Right lobe of liver (tissue), 6 donors: ENCODE measurements around the gene PIGB. TPM values are rescaled to one million over a fixed set of nuclear protein-coding genes. Genes with fewer than 3 reads are reported as not detected.
"Not testable (repeated sequence)": the region's sequence is repeated elsewhere in the genome, so short reads cannot be mapped to it uniquely, and the experiment has no call there.

Source experiments
- ATAC-seq, 4 donors: fragments of 200-7000 bp; cut with Tn5 transposase; one replicate each; pipeline ENCODE4 v1.9.1; 2020; ENCODE audit warnings: mild to moderate bottlenecking in 4 of 4, moderate library complexity in 4 of 4
- DNase-seq, 3 donors: peaks; one replicate each; pipeline ENCODE4 v3.0.0-alpha.2; 2020
- H3K27ac ChIP-seq, 3 donors: fragments of 200-600 bp; one replicate each; pipeline ENCODE4 v1.8.0; 2022
- H3K27me3 ChIP-seq, 2 donors: fragments of 200-600 bp; one replicate each; pipeline ENCODE4 v1.8.0; 2022
- H3K36me3 ChIP-seq, 4 donors: fragments of 200-600 bp; sonication (generic) in 1 of 4; one replicate each; pipeline versions ENCODE4 v1.5.1 to v1.8.0; 2017 to 2022; ENCODE audit warnings: control low read depth in 1 of 4
- H3K4me1 ChIP-seq, 4 donors: fragments of 200-600 bp; sonication (generic) in 1 of 4; one replicate each; pipeline versions ENCODE4 v1.5.1 to v1.8.0; 2017 to 2022; ENCODE audit warnings: control low read depth in 1 of 4
- H3K4me3 ChIP-seq, 3 donors: fragments of 200-600 bp; one replicate each; pipeline ENCODE4 v1.8.0; 2022
- H3K9me3 ChIP-seq, 4 donors: fragments of 200-600 bp; sonication (generic) in 1 of 4; one replicate each; pipeline versions ENCODE4 v1.5.1 to v1.8.0; 2017 to 2022; ENCODE audit warnings: control low read depth in 1 of 4
- POLR2A ChIP-seq: fragments of 450-650 bp; IDR thresholded peaks from one replicate; pipeline ENCODE4 v1.6.1; 2017; ENCODE audit warnings: antibody characterized with exemption, mild to moderate bottlenecking
- WGBS: methylation state at CpG from one replicate; pipeline ENCODE4 v1.1.6; 2018; ENCODE audit warnings: low coverage, low lambda C conversion rate; ENCODE audit not compliant: insufficient coverage; ENCODE audit errors: missing lambda C conversion rate; 5-methylcytosine and 5-hydroxymethylcytosine counted together
- intact Hi-C, 2 donors: fragments of 100-400 bp; cut with DNase I; formaldehyde crosslinking; loops; one replicate each; pipeline versions ENCODE4 v1.11.2 to v1.14.1; 2022
- total RNA-seq, 6 experiments: library from RNA; depleted of rRNA in 2 of 6; stranded (reverse); fragments of >200 nt in 2 of 6; fragmentation: NEBNext Ultra II Directional in 3 of 6; extraction: Animal tissue kit (Norgen Biotek cat#: 25700) in 3 of 6; gene quantifications; one replicate each; pipeline versions ENCODE4 v1.1.0 to v1.2.4, GENCODE V29; 2016 to 2023
- TF ChIP-seq, protein P1 (sequence below), 4 donors: fragments of 200-600 bp in 3 of 4; fragments of 450-650 bp in 1 of 4; IDR thresholded peaks; one replicate each; pipeline versions ENCODE4 v1.5.1 to v1.8.0; 2016 to 2022; ENCODE audit warnings: antibody characterized with exemption in 4 of 4, mild to moderate bottlenecking in 2 of 4
- donor health status: DM: no; HTN: yes; CAD: no.
- donor health status: DM: no; HTN: no; CAD: no.
- donor health status: DM: no; HTN: no; CAD: no.
- donor health status: DM: no; HTN: yes; CAD: no.
- donor health status: DM: no; HTN: yes; CAD: no.

PIGB gene
- total RNA-seq, 6 experiments from 2014 or later, result 5.1 to 10.0 (median 6.5) TPM

GRCh38 chr15:55297315-55297714 is 21.7 kb upstream of the PIGB start:
- no peak for DNase-seq
- intact Hi-C loops, result no loop called here
- Histone ChIP-seq H3K9me3 (no peaks in the 10 kb centered on the region), H3K4me1 (no peaks in the 10 kb centered on the region), H3K27ac (no peak overlapping the region), H3K36me3 (no peaks in the 10 kb centered on the region), H3K27me3 (no peaks in the 10 kb centered on the region), H3K4me3 (no peak overlapping the region)
- no peak for TF ChIP-seq POLR2A
- TF ChIP-seq, protein P1, sequence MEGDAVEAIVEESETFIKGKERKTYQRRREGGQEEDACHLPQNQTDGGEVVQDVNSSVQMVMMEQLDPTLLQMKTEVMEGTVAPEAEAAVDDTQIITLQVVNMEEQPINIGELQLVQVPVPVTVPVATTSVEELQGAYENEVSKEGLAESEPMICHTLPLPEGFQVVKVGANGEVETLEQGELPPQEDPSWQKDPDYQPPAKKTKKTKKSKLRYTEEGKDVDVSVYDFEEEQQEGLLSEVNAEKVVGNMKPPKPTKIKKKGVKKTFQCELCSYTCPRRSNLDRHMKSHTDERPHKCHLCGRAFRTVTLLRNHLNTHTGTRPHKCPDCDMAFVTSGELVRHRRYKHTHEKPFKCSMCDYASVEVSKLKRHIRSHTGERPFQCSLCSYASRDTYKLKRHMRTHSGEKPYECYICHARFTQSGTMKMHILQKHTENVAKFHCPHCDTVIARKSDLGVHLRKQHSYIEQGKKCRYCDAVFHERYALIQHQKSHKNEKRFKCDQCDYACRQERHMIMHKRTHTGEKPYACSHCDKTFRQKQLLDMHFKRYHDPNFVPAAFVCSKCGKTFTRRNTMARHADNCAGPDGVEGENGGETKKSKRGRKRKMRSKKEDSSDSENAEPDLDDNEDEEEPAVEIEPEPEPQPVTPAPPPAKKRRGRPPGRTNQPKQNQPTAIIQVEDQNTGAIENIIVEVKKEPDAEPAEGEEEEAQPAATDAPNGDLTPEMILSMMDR (IDR thresholded peaks at IDR 0.05), result no peak
- no peak for ATAC-seq

DNA sequence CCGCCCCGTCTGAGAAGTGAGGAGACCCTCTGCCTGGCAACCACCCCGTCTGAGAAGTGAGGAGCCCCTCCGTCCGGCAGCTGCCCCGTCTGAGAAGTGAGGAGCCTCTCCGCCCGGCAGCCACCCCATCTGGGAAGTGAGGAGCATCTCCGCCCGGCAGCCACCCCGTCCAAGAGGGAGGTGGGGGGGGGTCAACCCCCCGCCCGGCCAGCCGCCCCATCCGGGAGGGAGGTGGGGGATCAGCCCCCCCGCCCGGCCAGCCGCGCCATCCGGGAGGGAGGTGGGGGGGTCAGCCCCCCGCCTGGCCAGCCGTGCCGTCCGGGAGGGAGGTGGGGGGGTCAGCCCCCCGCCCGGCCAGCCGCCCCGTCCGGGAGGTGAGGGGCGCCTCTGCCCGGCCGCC is 16.2 kb upstream of the PIGB start:
- H3K27me3 ChIP-seq, H3K4me3 ChIP-seq, H3K27ac ChIP-seq, DNase-seq, H3K9me3 ChIP-seq, intact Hi-C loops, H3K4me1 ChIP-seq, ATAC-seq, H3K36me3 ChIP-seq: not testable (repeated sequence)
- no CpG with 5 or more reads among the region's 32 CpGs for WGBS

GRCh38 chr15:55319537-55320237 is 665 bp downstream of the PIGB start:
- H3K4me3 ChIP-seq, result peak overlapping the region; percentile 63 to 78 (median 77)
- peaks cover 0 to 13% (median 0%) of the 10 kb centered on the region in 4 donors for H3K4me1 ChIP-seq
- peak in 2 of 4 donors; percentile 12 to 45 for ATAC-seq
- peak overlapping the region in 2 of 3 donors; percentile 93 to 95 for H3K27ac ChIP-seq
- no peak for DNase-seq
- no peaks in the 10 kb centered on the region for H3K36me3 ChIP-seq
- intact Hi-C loops, result no loop called here
- TF ChIP-seq, protein P1 (IDR thresholded peaks at IDR 0.05), result no peak
- TF ChIP-seq POLR2A, result no peak
- no peaks in the 10 kb centered on the region for H3K27me3 ChIP-seq
- H3K9me3 ChIP-seq, result no peaks in the 10 kb centered on the region
- WGBS, result 43% methylated on average over 4 of the region's 4 CpGs

DNA sequence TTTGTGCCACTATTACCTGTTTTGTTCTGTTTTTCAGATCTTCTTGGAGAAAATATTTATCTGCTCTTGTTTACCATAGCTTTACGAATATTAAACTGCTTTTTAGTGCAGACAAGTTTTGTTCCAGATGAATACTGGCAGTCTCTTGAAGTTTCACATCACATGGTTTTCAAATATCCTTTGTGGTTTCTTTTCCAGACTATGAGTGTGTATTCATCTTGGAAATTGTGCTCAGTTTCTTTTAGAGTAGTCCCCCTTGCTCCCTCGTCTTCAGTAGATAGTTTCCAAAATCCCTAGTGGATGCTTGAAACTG is 1.2 kb downstream of the PIGB start:
- TF ChIP-seq, protein P1 (IDR thresholded peaks at IDR 0.05), result no peak
- no peak for TF ChIP-seq POLR2A

GRCh38 chr15:55320963-55321362 is 1.9 kb downstream of the PIGB start:
- WGBS, result 80% methylated on average over 1 of the region's 1 CpG
- intact Hi-C loops, result no loop called here
- ATAC-seq (no peak), DNase-seq (no peak)
- no peak overlapping the region for H3K4me3 ChIP-seq
- no peak for TF ChIP-seq POLR2A
- TF ChIP-seq, protein P1 (IDR thresholded peaks at IDR 0.05), result no peak
- H3K27ac ChIP-seq, result no peak overlapping the region
- no peaks in the 10 kb centered on the region for H3K36me3 ChIP-seq
- H3K9me3 ChIP-seq, result no peaks in the 10 kb centered on the region
- H3K27me3 ChIP-seq, result no peaks in the 10 kb centered on the region
- peaks cover 0 to 13% (median 0%) of the 10 kb centered on the region in 4 donors for H3K4me1 ChIP-seq

More for the DNA sequence above, 1.2 kb downstream of the PIGB start:
- H3K27me3 ChIP-seq, result no peaks in the 10 kb centered on the region
- intact Hi-C loops, result no loop called here
- H3K4me3 ChIP-seq, result no peak overlapping the region
- H3K9me3 ChIP-seq, result no peaks in the 10 kb centered on the region
- ATAC-seq, result no peak
- H3K36me3 ChIP-seq, result no peaks in the 10 kb centered on the region
- DNase-seq, result no peak
- 29% methylated on average over 2 of the region's 2 CpGs for WGBS
- H3K27ac ChIP-seq, result no peak overlapping the region
- peaks cover 0 to 13% (median 0%) of the 10 kb centered on the region in 4 donors for H3K4me1 ChIP-seq
